Caco-2 (cell line): ENCODE measurements around the gene TRIM54. TPM values are rescaled to one million over a fixed set of nuclear protein-coding genes. Genes with fewer than 3 reads are reported as not detected.
"Not testable (repeated sequence)": the region's sequence is repeated elsewhere in the genome, so short reads cannot be mapped to it uniquely, and the experiment has no call there.

Experiments
- BruUV-seq: library from RNA; stranded (reverse); fragments of 400-500 nt; replicated peaks from 2 replicates; lab custom pipeline; 2021; lab: Mats Ljungman, UMichigan
- CTCF ChIA-PET: fragments of 300-600 bp; sonication (Branson Sonifier 250); formaldehyde crosslinking; loops from one replicate; lab custom pipeline; 2022; ENCODE audit warnings: antibody characterized with exemption; lab: Charles Lee
- POLR2A ChIA-PET: fragments of 300-600 bp; sonication (Branson Sonifier 250); formaldehyde crosslinking; loops from one replicate; lab custom pipeline; 2022; ENCODE audit warnings: antibody characterized with exemption; lab: Charles Lee
- DNase-seq, 2 experiments: peaks; one replicate each; pipeline versions ENCODE4 v3.0.0 to v3.0.0-alpha.2; 2020 to 2022
- H3K27me3 ChIP-seq: replicated peaks from 2 replicates; pipeline ENCODE4 v1.6.0; 2011; ENCODE audit warnings: low read length; ENCODE audit not compliant: control insufficient read depth, insufficient read depth
- H3K36me3 ChIP-seq: 2 replicates; pipeline ENCODE4 v1.5.1; 2011; ENCODE audit warnings: low read length; ENCODE audit not compliant: control insufficient read depth, insufficient read depth
- H3K4me1 ChIP-seq: fragments of 250-450 bp; sonication (Bioruptor Pico); 2 replicates; pipeline ENCODE4 v1.5.1; 2020; ENCODE audit warnings: mild to moderate bottlenecking
- H3K4me3 ChIP-seq: 2 replicates; pipeline ENCODE4 v1.5.1; 2011; ENCODE audit warnings: low read depth, mild to moderate bottlenecking, control low read depth, low read length
- H3K9me3 ChIP-seq: fragments of 250-450 bp; sonication (Bioruptor Pico); 2 replicates; pipeline ENCODE4 v1.5.1; 2020; ENCODE audit warnings: mild to moderate bottlenecking, moderate library complexity
- H3K27ac Mint-ChIP-seq: one replicate; pipeline ENCODE4 v1.8.0; 2022; ENCODE audit warnings: mixed read lengths; ENCODE audit not compliant: unreplicated experiment
- H3K27me3 Mint-ChIP-seq: one replicate; pipeline ENCODE4 v1.8.0; 2022; ENCODE audit warnings: mixed read lengths; ENCODE audit not compliant: insufficient read depth, unreplicated experiment
- H3K36me3 Mint-ChIP-seq: one replicate; pipeline ENCODE4 v1.8.0; 2022; ENCODE audit warnings: mild to moderate bottlenecking, mixed read lengths; ENCODE audit not compliant: insufficient read depth, unreplicated experiment
- H3K4me1 Mint-ChIP-seq: one replicate; pipeline ENCODE4 v1.8.0; 2022; ENCODE audit warnings: low read depth, mixed read lengths; ENCODE audit not compliant: unreplicated experiment
- H3K4me3 Mint-ChIP-seq: one replicate; pipeline ENCODE4 v1.8.0; 2022; ENCODE audit warnings: mild to moderate bottlenecking, moderate library complexity, mixed read lengths; ENCODE audit not compliant: unreplicated experiment
- H3K9me3 Mint-ChIP-seq: one replicate; pipeline ENCODE4 v1.8.0; 2022; ENCODE audit warnings: mixed read lengths; ENCODE audit not compliant: unreplicated experiment
- intact Hi-C: fragments of 100-400 bp; cut with micrococcal nuclease; formaldehyde crosslinking; loops from one replicate; pipeline ENCODE4 v1.10.0; 2022; ENCODE audit not compliant: unreplicated experiment
- total RNA-seq: library from RNA; stranded (reverse); gene quantifications from 2 replicates; pipeline ENCODE4 v1.2.3, GENCODE V29; 2022
- TF ChIP-seq, protein P1 (sequence below), 2 experiments: fragments of 200-600 bp in 1 of 2; IDR thresholded peaks; 1 replicate in 1 of 2; 2 replicates in 1 of 2; pipeline versions ENCODE4 v1.5.1 to v1.8.0; 2011 to 2022; ENCODE audit warnings: antibody characterized with exemption in 1 of 2, control low read depth in 1 of 2, inconsistent platforms in 1 of 2, low read depth in 1 of 2, low read length in 1 of 2, mild to moderate bottlenecking in 1 of 2, moderate library complexity in 1 of 2; ENCODE audit not compliant: insufficient read depth in 1 of 2, severe bottlenecking in 1 of 2, unreplicated experiment in 1 of 2

Gene TRIM54
- total RNA-seq, 1 experiment from 2014 or later: 0.25 TPM

DNA sequence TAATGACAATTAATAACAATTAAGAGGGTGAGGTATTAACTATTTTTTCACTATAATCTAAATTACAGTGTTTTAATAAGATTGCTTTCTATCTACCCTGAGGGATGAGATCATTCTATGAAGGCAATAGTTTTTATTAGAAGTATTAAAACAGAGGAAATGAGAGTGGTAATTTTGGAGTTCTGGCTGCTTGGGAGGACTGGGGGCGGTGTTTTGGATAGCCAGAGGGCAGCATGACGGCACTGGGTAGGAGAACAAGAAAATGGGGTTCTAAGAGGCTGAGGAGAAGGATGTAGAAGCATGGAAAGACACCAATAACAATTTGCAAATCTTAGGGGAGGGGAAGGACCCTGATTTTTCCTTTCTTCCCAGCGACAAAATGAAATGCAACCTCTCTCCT is 12.1 kb upstream of the TRIM54 start:
- no TSS peak for BruUV-seq
- no peaks in the 10 kb centered on the region for H3K9me3 Mint-ChIP-seq
- Histone ChIP-seq H3K36me3 (no peaks in the 10 kb centered on the region), H3K9me3 (no peaks in the 10 kb centered on the region), H3K27me3 (peaks cover 2% of the 10 kb centered on the region; the same call in 1 of the 2 replicates), H3K4me1 (no peaks in the 10 kb centered on the region), H3K4me3 (no peak overlapping the region)
- no peaks in the 10 kb centered on the region for H3K36me3 Mint-ChIP-seq
- H3K4me1 Mint-ChIP-seq: no peaks in the 10 kb centered on the region
- ChIA-PET CTCF (interaction anchor here (0.6 kb wide), 2 partner anchors 10 to 299 kb away, joined by 3 read pairs; no protein-coding TSS in a partner anchor), POLR2A (no interaction called here)
- DNase-seq: no peak
- TF ChIP-seq, protein P1, sequence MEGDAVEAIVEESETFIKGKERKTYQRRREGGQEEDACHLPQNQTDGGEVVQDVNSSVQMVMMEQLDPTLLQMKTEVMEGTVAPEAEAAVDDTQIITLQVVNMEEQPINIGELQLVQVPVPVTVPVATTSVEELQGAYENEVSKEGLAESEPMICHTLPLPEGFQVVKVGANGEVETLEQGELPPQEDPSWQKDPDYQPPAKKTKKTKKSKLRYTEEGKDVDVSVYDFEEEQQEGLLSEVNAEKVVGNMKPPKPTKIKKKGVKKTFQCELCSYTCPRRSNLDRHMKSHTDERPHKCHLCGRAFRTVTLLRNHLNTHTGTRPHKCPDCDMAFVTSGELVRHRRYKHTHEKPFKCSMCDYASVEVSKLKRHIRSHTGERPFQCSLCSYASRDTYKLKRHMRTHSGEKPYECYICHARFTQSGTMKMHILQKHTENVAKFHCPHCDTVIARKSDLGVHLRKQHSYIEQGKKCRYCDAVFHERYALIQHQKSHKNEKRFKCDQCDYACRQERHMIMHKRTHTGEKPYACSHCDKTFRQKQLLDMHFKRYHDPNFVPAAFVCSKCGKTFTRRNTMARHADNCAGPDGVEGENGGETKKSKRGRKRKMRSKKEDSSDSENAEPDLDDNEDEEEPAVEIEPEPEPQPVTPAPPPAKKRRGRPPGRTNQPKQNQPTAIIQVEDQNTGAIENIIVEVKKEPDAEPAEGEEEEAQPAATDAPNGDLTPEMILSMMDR (IDR thresholded peaks at IDR 0.05; ENCODE audit: insufficient read depth in 1 of 2, low read depth in 1 of 2, low read length in 1 of 2, severe bottlenecking in 1 of 2, unreplicated experiment in 1 of 2): no peak
- H3K27me3 Mint-ChIP-seq: peaks cover 3% of the 10 kb centered on the region
- no peak overlapping the region for H3K4me3 Mint-ChIP-seq
- no peak overlapping the region for H3K27ac Mint-ChIP-seq
- intact Hi-C loops: no loop called here

DNA sequence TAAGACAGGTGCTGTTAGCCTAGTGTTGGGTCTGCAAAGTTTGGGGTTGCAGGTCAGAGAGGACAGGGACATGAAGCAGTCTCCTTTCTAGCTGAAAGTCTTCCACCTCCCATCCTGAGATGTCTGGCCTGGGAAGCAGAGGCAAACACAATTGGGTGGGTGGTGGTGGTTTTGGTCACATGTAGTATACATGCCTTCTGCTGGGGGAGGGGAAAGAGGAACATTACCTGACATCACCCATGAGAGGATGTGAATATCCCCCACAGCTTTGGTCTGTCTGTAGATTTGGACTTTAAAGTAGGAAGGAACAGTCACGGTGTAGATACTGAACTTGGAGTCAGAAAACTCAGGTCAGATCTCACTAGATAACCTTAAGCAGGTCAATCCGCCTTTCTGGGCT is 11.6 kb upstream of the TRIM54 start:
- BruUV-seq: no TSS peak
- no peak overlapping the region for H3K4me3 ChIP-seq
- Mint-ChIP-seq H3K4me1 (no peaks in the 10 kb centered on the region), H3K27ac (no peak overlapping the region), H3K4me3 (no peak overlapping the region), H3K9me3 (no peaks in the 10 kb centered on the region), H3K27me3 (peaks cover 3% of the 10 kb centered on the region), H3K36me3 (no peaks in the 10 kb centered on the region)
- TF ChIP-seq, protein P1 (IDR thresholded peaks at IDR 0.05; ENCODE audit: insufficient read depth in 1 of 2, low read depth in 1 of 2, low read length in 1 of 2, severe bottlenecking in 1 of 2, unreplicated experiment in 1 of 2): no peak
- DNase-seq: no peak
- intact Hi-C loops: no loop called here
- no peaks in the 10 kb centered on the region for H3K4me1 ChIP-seq
- ChIA-PET CTCF (interaction anchor here (0.6 to 1.3 kb wide), 2 partner anchors 9 to 299 kb away, joined by 3 read pairs; no protein-coding TSS in a partner anchor), POLR2A (no interaction called here)
- no peaks in the 10 kb centered on the region for H3K36me3 ChIP-seq
- no peaks in the 10 kb centered on the region for H3K9me3 ChIP-seq
- H3K27me3 ChIP-seq: no peaks in the 10 kb centered on the region; the same call in 1 of the 2 replicates

DNA sequence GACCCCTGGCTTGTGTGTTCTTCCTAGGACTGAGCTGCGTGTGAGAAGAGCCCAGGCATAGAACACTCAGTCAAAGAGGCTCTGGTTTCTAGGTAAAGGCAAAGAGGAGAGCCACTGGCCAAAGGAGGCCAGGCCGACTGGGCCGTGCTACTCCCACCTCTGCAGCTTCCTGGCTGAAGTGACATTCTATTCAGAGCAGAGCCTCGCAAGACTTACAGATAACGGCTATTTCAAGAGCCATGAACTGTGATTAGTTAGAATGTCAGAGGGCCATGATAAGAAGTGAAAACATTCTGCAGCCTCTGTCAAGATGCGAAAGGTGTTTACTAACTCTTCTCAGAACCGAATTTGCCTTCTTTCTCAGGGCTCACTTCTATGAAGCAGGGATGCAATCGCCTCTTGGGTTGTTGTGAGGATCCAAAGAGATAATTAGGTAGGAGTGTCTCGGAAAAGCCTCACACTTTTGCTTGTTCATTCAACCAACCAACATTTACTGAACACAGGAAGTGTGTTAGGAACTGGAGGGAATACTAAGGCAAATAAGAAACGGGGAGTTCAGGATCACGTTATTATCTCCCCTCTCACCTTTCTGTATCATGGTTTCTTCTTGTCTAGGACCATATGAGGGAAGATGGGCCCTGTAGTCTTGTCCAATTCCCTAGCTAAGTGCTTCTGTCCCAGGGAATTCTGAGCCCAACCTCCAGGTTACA is 10.4 kb upstream of the TRIM54 start:
- Histone ChIP-seq H3K4me1 (no peaks in the 10 kb centered on the region), H3K9me3 (no peaks in the 10 kb centered on the region), H3K4me3 (no peak overlapping the region), H3K27me3 (no peaks in the 10 kb centered on the region; the same call in 1 of the 2 replicates), H3K36me3 (no peaks in the 10 kb centered on the region)
- intact Hi-C loops: no loop called here
- ChIA-PET POLR2A (interaction anchor here (0.5 kb wide), 1 partner anchor 94 kb away, joined by 5 read pairs; no protein-coding TSS in a partner anchor), CTCF (interaction anchor here (0.6 to 2.6 kb wide), 5 partner anchors 8 to 116 kb away, joined by 3 to 7 read pairs (median 4); partner anchors contain the start of gene TRIM54)
- no peaks in the 10 kb centered on the region for H3K9me3 Mint-ChIP-seq
- peaks cover 6% of the 10 kb centered on the region for H3K4me1 Mint-ChIP-seq
- H3K36me3 Mint-ChIP-seq: no peaks in the 10 kb centered on the region
- BruUV-seq: no TSS peak
- TF ChIP-seq, protein P1 (IDR thresholded peaks at IDR 0.05; ENCODE audit: insufficient read depth in 1 of 2, low read depth in 1 of 2, low read length in 1 of 2, severe bottlenecking in 1 of 2, unreplicated experiment in 1 of 2): no peak
- H3K27ac Mint-ChIP-seq: no peak overlapping the region
- no peak overlapping the region for H3K4me3 Mint-ChIP-seq
- DNase-seq: no peak
- H3K27me3 Mint-ChIP-seq: peaks cover 3% of the 10 kb centered on the region

DNA sequence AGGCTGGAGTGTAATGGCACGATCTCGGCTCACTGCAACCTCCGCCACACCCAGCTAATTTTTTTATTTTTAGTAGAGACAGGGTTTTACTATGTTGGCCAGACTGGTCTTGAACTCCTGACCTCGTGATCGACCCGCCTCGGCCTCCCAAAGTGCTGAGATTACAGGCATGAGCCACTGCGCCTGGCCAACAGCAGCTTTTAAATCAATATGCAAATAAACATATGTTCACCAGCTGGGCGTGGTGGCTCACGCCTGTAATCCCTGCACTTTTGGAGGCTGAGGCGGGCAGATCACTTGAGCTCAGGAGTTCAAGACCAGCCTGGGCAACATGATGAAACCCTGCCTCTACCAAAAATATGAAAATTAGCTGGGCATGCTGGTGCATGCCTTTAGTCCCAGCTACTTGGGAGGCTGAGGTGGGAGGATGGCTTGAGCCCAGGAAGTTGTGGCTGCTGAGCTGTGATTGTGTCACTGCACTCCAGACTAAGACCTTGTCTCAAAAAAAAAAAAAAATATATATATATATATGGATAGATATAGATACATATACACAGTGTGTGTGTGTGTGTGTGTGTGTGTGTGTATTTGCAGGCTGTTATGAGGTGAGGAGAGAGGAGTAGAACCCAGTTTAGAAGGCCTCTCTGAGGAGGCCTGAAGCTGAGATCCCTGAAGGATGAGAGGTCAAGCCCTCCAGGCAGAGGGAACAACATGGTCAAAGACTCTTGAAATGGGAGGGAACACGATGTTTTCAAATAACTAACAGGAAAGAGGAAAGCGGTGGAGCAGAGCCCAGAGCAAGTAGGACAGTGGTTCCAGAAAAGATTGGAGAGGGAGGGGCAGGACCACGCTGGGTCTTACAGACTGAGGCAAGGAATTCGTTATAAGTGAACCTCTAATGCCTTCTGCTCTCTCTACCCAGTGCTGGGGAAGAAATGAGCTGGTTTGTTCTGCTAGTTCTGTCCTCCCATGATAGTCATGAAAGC is 9.4 kb upstream of the TRIM54 start:
- intact Hi-C loops, H3K36me3 Mint-ChIP-seq, H3K4me3 ChIP-seq, H3K36me3 ChIP-seq, H3K9me3 Mint-ChIP-seq, DNase-seq, H3K4me1 Mint-ChIP-seq, H3K4me1 ChIP-seq, H3K27me3 ChIP-seq, H3K9me3 ChIP-seq, POLR2A ChIA-PET, H3K27ac Mint-ChIP-seq, H3K4me3 Mint-ChIP-seq, BruUV-seq, H3K27me3 Mint-ChIP-seq: not testable (repeated sequence)
- CTCF ChIA-PET: interaction anchor here (1.1 to 2.6 kb wide), 4 partner anchors 8 to 30 kb away, joined by 3 to 7 read pairs (median 4); partner anchors contain the start of gene TRIM54
